Subcutaneous abdominal adipose tissue (tissue), 5 donors: ENCODE results near the gene KDM5A.

Experiments used
- H3K27ac ChIP-seq: one replicate; pipeline ENCODE4 v1.7.0; 2013; ENCODE audit warnings: low read depth, mild to moderate bottlenecking, inconsistent platforms, low read length, moderate library complexity
- H3K27me3 ChIP-seq, 5 donors: one replicate each; pipeline ENCODE4 v1.7.0; 2013; ENCODE audit warnings: low read length in 5 of 5, inconsistent platforms in 1 of 5; ENCODE audit not compliant: control insufficient read depth in 5 of 5, insufficient read depth in 4 of 5
- H3K36me3 ChIP-seq, 5 donors: one replicate each; pipeline ENCODE4 v1.7.0; 2013; ENCODE audit warnings: low read length in 5 of 5; ENCODE audit not compliant: control insufficient read depth in 5 of 5, insufficient read depth in 5 of 5
- H3K4me1 ChIP-seq, 5 donors: one replicate each; pipeline ENCODE4 v1.7.0; 2013; ENCODE audit warnings: low read length in 5 of 5, mild to moderate bottlenecking in 3 of 5, moderate library complexity in 1 of 5; ENCODE audit not compliant: control insufficient read depth in 5 of 5, insufficient read depth in 5 of 5
- H3K4me3 ChIP-seq, 5 donors: one replicate each; pipeline ENCODE4 v1.7.0; 2013; ENCODE audit warnings: low read length in 5 of 5, low read depth in 1 of 5
- H3K9ac ChIP-seq, 5 donors: one replicate each; pipeline ENCODE4 v1.7.0; 2013; ENCODE audit warnings: low read length in 5 of 5, mild to moderate bottlenecking in 4 of 5, moderate library complexity in 3 of 5
- H3K9me3 ChIP-seq, 5 donors: one replicate each; pipeline ENCODE4 v1.7.0; 2013; ENCODE audit warnings: low read length in 5 of 5; ENCODE audit not compliant: control insufficient read depth in 5 of 5
- donor health status: healthy.
- donor health status: healthy.
- donor health status: healthy.
- donor health status: healthy.
- donor health status: healthy.

Gene KDM5A

DNA sequence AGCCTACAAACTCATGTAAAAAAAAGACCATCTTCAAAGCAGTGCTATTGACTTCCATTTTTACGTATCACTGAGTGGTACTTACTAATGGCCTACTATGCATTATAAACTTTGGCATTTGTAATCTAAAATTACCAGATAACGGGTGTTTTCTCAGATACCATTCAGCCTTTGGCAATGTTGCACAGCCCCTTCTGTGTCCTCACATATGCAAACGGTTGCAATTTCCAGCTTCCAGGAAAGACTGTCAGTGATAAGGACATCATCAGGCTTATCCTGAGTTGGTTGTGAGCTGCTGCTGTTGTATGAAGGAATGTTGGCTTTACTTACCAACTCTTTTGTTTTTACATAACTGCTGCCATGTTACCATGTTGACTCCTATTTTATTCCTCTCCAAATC, 124.9 kb downstream of the KDM5A start:
- H3K4me1 ChIP-seq: peaks cover 0 to 16% (median 4%) of the 10 kb centered on the region in 5 donors
- no peak overlapping the region for H3K27ac ChIP-seq
- H3K9ac ChIP-seq: no peak overlapping the region
- no peak overlapping the region for H3K4me3 ChIP-seq
- peaks cover 2 to 14% (median 4%) of the 10 kb centered on the region in 5 donors for H3K27me3 ChIP-seq
- H3K36me3 ChIP-seq: no peaks in the 10 kb centered on the region
- no peaks in the 10 kb centered on the region for H3K9me3 ChIP-seq

DNA sequence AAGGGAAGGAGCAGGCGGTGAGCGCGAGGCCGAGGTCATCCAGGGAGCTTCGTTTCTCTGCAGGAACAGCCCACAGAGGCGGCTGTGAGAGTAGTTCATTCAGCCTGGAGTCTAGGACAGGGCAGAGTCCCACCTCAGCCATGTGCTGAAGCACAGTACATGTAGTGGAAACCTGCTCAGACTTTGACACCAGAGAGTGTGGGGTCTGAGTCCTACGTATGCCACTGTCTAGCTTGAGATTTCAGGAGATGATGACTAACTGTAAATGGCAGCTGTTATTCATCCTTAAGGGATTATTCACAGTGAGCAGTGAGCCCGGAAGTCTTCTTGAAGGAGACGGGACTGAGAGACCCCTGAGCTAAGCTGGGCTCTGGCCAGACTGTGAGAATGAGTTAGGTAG, 125.5 kb downstream of the KDM5A start:
- Histone ChIP-seq H3K9me3 (no peaks in the 10 kb centered on the region), H3K9ac (no peak overlapping the region), H3K4me1 (peaks cover 0 to 16% (median 4%) of the 10 kb centered on the region in 5 donors), H3K4me3 (no peak overlapping the region), H3K27ac (no peak overlapping the region), H3K27me3 (peaks cover 4 to 17% (median 4%) of the 10 kb centered on the region in 5 donors), H3K36me3 (no peaks in the 10 kb centered on the region)

DNA sequence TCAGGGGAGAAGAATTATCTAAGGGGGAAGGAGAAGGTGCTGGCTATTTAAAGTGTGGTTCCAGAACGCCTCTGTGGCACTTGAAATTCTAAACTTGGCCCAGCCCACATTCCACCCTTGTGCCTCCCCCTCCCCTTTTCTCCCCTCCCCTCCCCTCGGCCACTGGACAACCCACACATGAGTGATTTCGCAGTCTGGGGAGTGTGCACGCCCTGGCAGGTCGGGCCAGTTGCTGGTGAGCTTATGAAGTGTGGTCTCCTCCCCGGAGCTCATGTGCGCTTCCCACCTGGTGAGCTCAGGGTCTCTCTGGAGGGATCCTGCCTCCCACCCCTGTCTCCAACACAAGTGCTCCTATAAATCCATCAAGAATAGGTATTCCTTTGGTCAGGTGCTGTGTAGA, 126.3 kb downstream of the KDM5A start, which contains the start of gene SLC6A13:
Gene SLC6A13 (minus strand): TSS at position 20 of the 400 bp plus-strand sequence. CDS start 2,784 bp downstream, outside the sequence.
- Histone ChIP-seq H3K36me3 (no peaks in the 10 kb centered on the region), H3K27me3 (peaks cover 5 to 23% (median 11%) of the 10 kb centered on the region in 5 donors), H3K4me3 (no peak within 1 kb of the TSS), H3K4me1 (peaks cover 0 to 11% (median 3%) of the 10 kb centered on the region in 5 donors), H3K9ac (no peak within 1 kb of the TSS), H3K9me3 (no peaks in the 10 kb centered on the region), H3K27ac (no peak within 1 kb of the TSS)

DNA sequence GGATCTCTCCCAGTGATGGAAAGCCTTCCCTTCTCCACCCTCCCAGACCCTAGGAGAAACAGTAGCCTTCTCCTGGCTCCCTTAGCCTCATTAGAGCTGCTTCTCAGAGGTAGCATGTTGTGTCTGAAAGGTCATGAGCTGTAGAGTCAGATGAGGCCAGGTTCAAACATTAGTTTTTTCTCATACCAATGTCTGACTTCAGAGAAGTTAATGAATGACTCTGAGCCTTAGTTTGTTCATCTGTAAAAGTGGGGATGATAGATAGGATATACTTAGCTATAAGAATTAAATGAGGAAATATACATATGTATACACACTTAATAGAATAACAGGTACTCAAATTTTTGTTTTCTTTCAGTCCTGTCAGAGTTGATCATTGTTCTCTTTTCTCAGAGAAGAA, 127.0 kb downstream of the KDM5A start:
- H3K36me3 ChIP-seq: no peaks in the 10 kb centered on the region
- no peaks in the 10 kb centered on the region for H3K9me3 ChIP-seq
- no peak overlapping the region for H3K27ac ChIP-seq
- H3K9ac ChIP-seq: no peak overlapping the region
- peaks cover 0 to 4% (median 0%) of the 10 kb centered on the region in 5 donors for H3K4me1 ChIP-seq
- no peak overlapping the region for H3K4me3 ChIP-seq
- peaks cover 12 to 27% (median 18%) of the 10 kb centered on the region in 5 donors for H3K27me3 ChIP-seq

DNA sequence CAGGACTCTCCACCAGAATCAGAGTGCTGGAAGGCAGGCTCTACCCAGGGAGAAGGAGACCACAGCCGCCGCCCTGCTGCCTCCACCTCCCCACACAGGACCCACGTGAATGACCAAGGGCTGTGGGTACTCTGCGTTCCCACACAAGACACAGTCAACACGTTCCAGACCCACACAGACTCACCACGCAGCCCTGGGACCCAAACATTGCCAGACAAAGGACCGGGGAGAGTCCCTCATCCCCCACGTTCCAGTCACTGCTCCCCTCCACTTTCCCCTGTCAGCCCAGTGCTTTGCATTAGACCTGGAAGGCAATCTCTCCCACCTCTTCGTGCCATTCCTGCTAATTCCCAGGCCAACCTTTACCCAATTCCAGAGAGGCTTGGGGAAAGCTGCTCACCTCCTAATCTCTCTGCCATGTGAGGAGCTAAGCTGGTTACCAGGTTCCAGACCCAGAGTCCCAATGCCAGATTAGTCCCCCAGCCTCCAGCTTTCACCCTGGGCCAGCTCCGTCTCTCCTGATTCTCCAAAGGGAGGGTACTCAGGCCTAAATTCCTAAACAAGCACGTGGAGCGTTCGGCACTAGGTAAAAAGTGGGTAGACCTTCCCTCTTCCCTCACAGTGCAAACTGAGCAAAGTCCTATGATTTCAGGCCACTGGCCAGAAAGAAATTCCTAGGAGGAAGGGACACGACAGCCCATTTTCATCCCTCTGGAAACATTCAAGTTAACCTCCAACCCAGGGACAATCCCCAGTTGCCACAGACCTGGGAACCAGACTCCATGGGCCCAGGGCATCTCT, 131.4 kb downstream of the KDM5A start:
- peaks cover 13 to 37% (median 27%) of the 10 kb centered on the region in 5 donors for H3K27me3 ChIP-seq
- H3K36me3 ChIP-seq: no peaks in the 10 kb centered on the region
- no peak overlapping the region for H3K27ac ChIP-seq
- no peaks in the 10 kb centered on the region for H3K9me3 ChIP-seq
- no peaks in the 10 kb centered on the region for H3K4me1 ChIP-seq
- no peak overlapping the region for H3K4me3 ChIP-seq
- no peak overlapping the region for H3K9ac ChIP-seq

DNA sequence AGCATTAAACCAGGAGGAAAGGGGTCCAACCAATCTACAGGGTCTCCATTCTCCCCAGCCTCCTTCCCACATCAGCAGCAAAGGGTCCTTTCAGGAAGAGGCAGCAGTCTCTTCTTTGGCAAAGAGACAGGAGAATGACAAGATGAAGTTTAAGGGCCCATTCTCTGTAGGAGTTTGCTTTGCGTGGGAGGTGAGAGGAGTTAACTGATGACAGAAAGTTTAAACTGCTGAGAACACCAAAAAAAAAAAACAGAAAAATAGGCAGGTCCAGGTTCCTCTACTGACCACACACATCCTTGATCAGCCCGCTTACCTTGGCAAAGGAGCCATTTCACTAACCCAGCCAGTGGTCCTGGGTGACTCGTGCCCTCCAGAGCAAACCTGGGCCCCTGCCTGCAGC, 132.2 kb downstream of the KDM5A start:
- H3K4me1 ChIP-seq: no peaks in the 10 kb centered on the region
- H3K36me3 ChIP-seq: no peaks in the 10 kb centered on the region
- H3K9ac ChIP-seq: no peak overlapping the region
- H3K27ac ChIP-seq: no peak overlapping the region
- no peaks in the 10 kb centered on the region for H3K9me3 ChIP-seq
- peaks cover 13 to 35% (median 25%) of the 10 kb centered on the region in 5 donors for H3K27me3 ChIP-seq
- no peak overlapping the region for H3K4me3 ChIP-seq

DNA sequence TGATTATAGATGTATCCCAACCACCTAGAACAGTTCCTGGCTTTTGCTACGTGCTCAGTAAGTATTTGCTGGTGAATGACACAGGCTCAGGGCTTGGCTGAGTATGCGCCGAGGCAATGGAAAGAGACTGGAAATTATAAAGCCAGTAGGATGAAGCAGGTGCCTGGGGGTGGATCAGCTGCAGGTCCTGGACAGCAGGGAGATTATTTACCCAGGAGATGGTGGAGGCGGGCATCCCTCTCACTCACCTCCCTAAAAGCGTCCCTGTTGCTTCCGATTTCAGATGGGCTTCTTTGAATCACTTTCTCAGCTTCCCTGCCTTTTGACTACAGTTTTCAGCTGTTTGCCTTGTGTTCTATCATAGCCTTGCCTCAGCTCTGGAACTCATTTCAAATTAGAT, 132.9 kb downstream of the KDM5A start:
- Histone ChIP-seq H3K4me3 (no peak overlapping the region), H3K9ac (no peak overlapping the region), H3K27ac (no peak overlapping the region), H3K9me3 (no peaks in the 10 kb centered on the region), H3K27me3 (peaks cover 13 to 35% (median 25%) of the 10 kb centered on the region in 5 donors), H3K4me1 (no peaks in the 10 kb centered on the region), H3K36me3 (no peaks in the 10 kb centered on the region)

DNA sequence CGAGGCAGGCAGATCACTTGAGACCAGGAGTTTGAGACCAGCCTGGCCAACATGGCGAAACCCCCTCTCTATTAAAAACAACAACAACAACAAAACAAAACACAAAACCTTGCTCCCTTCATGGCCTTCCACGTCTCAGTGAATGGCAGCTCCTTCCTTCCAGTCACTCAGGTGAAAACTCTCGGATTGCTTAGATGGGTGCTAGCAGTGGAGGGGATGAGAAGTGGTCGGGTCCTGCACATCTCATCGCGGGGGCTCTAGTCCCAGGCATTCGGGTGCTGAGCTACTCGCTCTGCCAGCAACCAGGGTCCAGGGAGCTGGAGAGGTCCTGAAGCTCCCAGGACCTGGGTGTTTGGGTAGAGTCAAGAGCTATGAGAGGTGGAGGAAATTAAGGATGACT, 134.2 kb downstream of the KDM5A start:
- H3K4me3 ChIP-seq: no peak overlapping the region
- no peak overlapping the region for H3K9ac ChIP-seq
- peaks cover 9 to 30% (median 25%) of the 10 kb centered on the region in 5 donors for H3K27me3 ChIP-seq
- no peaks in the 10 kb centered on the region for H3K4me1 ChIP-seq
- H3K36me3 ChIP-seq: no peaks in the 10 kb centered on the region
- no peak overlapping the region for H3K27ac ChIP-seq
- no peaks in the 10 kb centered on the region for H3K9me3 ChIP-seq

DNA sequence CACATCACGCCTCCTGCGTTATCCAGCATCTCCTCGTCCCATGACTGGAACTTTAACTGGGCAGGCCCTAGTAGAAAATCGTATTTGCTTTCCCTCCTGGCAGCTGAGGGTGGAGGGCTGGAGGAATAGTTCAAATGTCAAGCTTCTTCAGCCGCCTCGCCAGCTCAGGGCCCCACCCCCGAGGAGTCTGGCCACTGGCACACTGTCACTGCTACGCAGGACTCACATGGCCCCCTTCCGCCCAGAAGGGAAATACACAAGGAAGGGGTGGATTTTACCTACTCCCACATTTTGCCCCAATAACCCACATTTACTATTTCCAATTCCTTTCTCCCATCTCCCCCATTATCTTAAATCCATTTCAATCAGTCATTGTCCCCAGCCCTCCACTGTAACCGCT, 135.1 kb downstream of the KDM5A start:
- no peaks in the 10 kb centered on the region for H3K4me1 ChIP-seq
- no peak overlapping the region for H3K4me3 ChIP-seq
- H3K36me3 ChIP-seq: no peaks in the 10 kb centered on the region
- no peak overlapping the region for H3K27ac ChIP-seq
- no peaks in the 10 kb centered on the region for H3K9me3 ChIP-seq
- no peak overlapping the region for H3K9ac ChIP-seq
- H3K27me3 ChIP-seq: peaks cover 9 to 25% (median 24%) of the 10 kb centered on the region in 5 donors

DNA sequence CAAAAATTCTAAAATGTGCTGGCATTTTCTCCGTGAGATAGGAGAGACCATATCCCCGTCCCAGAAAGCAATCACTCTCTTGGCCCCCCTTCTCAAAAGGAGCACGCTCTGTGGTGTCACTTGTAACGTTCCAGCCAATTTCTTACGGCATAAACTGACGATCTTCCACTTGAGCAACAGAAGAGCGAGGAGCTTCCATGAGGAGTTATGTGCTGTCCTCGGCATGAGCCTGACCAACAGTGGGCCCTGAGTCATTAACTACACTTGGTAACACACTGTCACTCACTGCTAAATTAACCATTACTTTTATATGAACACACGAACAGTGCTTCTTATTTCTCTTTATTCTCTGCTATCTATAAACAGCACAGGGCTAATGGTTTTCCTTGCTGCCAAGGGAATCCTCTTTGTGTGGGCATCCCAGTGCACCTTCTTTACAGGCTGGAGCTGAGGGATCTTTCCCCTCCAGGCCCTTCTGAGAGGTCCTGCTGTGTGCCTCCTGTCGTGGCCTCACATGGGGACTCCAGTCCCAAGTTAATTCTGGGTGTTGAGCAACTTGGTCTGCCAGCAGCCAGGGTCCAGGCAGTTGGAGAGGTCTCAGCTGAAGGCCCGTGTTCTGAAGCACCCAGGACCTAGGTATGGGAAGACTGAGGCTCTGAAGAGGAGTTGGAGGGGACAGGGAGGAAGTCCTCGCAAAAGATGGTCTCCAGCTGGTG, 135.8 kb downstream of the KDM5A start:
- no peak overlapping the region for H3K27ac ChIP-seq
- H3K36me3 ChIP-seq: no peaks in the 10 kb centered on the region
- no peak overlapping the region for H3K4me3 ChIP-seq
- no peaks in the 10 kb centered on the region for H3K4me1 ChIP-seq
- no peak overlapping the region for H3K9ac ChIP-seq
- H3K9me3 ChIP-seq: peaks cover 0 to 4% (median under 1%) of the 10 kb centered on the region in 5 donors
- H3K27me3 ChIP-seq: peaks cover 9 to 21% (median 20%) of the 10 kb centered on the region in 5 donors
